C4-2B (cell line): Measurements from ENCODE around the gene MYLK4.

Experiments
- H3K27ac ChIP-seq: fragments of 450-650 bp; 2 replicates; pipeline ENCODE4 v1.5.1; 2017
- CTCF ChIP-seq: fragments of 450-650 bp; conservative IDR thresholded peaks from 2 replicates; pipeline ENCODE4 v1.5.1; 2017; ENCODE audit warnings: mild to moderate bottlenecking
- ZFX ChIP-seq: fragments of 450-650 bp; IDR thresholded peaks from 2 replicates; pipeline ENCODE4 v1.6.1; 2017

Gene MYLK4

GRCh38 chr6:2614846-2615245, 135.9 kb downstream of the MYLK4 start:
- TF ChIP-seq CTCF (no peak), ZFX (no peak)

DNA sequence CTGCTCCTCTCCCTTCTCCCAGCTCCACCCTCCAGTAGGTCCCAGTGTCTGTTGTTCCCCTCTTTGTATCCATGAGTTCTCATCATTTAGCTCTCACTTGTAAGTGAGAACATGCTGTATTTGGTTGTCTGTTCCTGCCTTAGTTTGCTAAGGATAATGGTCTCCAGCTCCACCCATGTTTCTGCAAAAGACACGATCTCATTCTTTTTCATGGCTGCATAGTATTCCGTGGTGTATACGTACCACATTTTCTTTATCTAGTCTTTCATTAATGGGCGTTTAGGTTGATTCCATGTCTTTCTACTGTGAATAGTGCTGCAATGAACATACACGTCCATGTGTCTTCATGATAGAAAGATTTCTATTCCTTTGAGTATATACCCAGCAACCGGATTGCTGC, 136.6 kb downstream of the MYLK4 start:
- no peak overlapping the region for H3K27ac ChIP-seq
- no peak for TF ChIP-seq CTCF

More at GRCh38 chr6:2614846-2615245, 135.9 kb downstream of the MYLK4 start:
- no peak overlapping the region for H3K27ac ChIP-seq
